Epithelial cell of esophagus (primary cell): ENCODE data around the gene BAD.

ENCODE experiments used
- DNase-seq: peaks from one replicate; pipeline ENCODE4 v3.0.0; 2010; ENCODE audit warnings: low read depth
- H3K4me3 ChIP-seq: 2 replicates; pipeline ENCODE4 v1.5.1; 2011; ENCODE audit warnings: mild to moderate bottlenecking, low read length, control low read depth
- TF ChIP-seq, protein P1 (sequence below): IDR thresholded peaks from 2 replicates; pipeline ENCODE4 v1.5.1; 2011; ENCODE audit warnings: low read depth, mild to moderate bottlenecking, low read length, control low read depth, inconsistent platforms; ENCODE audit not compliant: insufficient read depth; ENCODE audit errors: missing control alignments

The BAD gene

DNA sequence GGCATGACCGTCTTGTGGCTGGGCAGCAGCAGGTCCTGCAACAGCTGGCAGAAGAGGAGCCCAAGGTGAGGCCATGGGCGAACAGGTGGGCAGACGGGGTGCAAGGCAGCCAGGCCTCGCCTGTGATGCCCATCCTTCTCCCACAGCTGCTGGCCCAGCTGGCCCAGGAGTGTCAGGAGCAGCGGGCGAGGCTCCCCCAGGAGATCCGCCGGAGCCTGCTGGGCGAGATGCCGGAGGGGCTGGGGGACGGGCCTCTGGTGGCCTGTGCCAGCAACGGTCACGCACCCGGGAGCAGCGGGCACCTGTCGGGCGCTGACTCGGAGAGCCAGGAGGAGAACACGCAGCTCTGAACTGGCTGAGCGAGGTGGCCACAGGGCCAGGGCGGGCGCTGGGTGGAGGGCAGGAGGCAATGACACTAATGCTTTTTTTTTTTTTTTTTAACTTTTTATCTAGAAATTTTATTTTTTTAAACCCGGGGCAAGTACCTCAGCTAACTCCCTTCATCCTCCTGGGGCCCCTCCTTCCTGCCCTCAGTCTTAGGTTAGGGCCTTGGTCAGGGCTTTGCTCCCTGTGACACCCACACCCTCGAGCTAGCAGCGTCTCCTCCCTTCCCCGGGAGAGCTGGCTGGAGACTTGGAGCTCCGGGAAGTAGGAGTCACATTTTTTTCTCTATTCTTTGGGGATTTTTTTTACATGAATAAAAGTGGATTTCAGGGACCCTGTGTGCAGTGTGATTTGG, 17.1 kb downstream of the BAD start:
- no peak overlapping the region for H3K4me3 ChIP-seq

GRCh38 chr11:64266339-64266738, 18.1 kb downstream of the BAD start:
- DNase-seq = peak; percentile 78
- TF ChIP-seq, protein P1, sequence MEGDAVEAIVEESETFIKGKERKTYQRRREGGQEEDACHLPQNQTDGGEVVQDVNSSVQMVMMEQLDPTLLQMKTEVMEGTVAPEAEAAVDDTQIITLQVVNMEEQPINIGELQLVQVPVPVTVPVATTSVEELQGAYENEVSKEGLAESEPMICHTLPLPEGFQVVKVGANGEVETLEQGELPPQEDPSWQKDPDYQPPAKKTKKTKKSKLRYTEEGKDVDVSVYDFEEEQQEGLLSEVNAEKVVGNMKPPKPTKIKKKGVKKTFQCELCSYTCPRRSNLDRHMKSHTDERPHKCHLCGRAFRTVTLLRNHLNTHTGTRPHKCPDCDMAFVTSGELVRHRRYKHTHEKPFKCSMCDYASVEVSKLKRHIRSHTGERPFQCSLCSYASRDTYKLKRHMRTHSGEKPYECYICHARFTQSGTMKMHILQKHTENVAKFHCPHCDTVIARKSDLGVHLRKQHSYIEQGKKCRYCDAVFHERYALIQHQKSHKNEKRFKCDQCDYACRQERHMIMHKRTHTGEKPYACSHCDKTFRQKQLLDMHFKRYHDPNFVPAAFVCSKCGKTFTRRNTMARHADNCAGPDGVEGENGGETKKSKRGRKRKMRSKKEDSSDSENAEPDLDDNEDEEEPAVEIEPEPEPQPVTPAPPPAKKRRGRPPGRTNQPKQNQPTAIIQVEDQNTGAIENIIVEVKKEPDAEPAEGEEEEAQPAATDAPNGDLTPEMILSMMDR = no peak
- no peak overlapping the region for H3K4me3 ChIP-seq

More for the DNA sequence above, 17.1 kb downstream of the BAD start:
- TF ChIP-seq, protein P1 = no peak
- DNase-seq = no peak

GRCh38 chr11:64265176-64266160, 19.0 kb downstream of the BAD start:
- DNase-seq = no peak
- H3K4me3 ChIP-seq = no peak overlapping the region
- TF ChIP-seq, protein P1 = no peak

GRCh38 chr11:64264371-64264852, 20.1 kb downstream of the BAD start:
- TF ChIP-seq, protein P1 = no peak

DNA sequence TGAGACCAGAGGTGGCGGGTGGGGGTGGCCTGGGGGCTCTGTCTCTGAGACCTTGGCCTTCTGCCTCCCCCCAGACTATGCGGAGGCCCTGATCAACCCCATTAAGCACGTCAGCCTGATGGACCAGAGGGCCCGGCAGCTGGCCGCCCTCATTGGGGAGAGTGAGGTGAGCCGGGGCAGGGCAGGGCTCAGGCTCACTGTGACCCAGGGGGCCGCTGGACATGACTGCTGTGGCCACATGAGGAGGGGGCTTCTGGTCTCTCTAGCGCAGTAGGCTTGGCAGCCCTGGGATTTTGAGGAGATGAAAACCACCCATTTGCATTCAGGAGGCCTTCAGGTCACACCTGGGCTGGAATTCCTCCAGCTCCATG, 20.5 kb downstream of the BAD start:
- TF ChIP-seq, protein P1 = no peak
- no peak for DNase-seq
- H3K4me3 ChIP-seq = no peak overlapping the region

More at GRCh38 chr11:64264371-64264852, 20.1 kb downstream of the BAD start:
- no peak for DNase-seq
- H3K4me3 ChIP-seq = no peak overlapping the region

DNA sequence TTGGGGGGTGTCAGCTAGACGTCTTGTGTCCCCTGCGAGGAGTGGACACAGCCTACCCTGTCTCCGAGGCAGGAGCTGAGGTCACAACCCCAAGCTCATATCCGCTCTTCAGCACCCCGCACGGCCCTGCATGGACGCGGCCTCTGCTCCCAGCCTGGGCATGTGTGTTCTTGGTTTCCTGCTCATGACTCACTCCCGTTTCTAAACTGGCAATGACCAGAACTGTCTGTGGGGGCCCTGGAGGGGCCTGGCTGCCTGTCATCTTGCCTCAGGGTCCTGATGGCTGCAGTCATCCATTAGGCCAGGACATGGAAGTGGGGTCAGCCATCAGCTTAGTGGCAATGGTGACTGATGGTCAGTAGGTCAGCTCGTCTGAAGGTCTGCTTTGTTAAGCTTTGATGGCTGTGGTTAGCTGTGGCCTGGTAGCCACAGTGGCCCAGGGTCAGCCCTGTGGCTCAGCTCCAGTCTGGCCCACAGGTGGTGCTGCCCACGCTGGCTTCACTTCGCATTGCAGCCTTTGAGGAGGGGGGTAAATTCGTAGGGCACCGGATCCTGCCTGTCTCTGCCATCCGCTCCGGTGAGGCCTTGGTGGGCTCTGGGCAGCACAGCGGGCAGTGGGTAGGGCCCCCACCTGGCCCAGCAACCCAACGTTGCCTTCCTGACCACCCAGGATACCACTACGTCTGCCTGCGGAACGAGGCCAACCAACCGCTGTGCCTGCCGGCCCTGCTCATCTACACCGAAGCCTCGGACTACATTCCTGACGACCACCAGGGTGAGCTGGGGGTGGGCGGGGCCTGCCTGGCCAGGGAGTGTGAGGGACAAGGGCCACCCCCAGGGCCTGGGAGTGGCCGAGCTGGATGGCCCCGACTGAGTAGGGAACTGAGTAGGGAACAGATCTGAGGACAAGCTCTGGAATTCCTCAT, 21.2 kb downstream of the BAD start:
- no peak overlapping the region for H3K4me3 ChIP-seq
- peak; percentile 74 for DNase-seq

More for the DNA sequence above, 21.2 kb downstream of the BAD start:
- TF ChIP-seq, protein P1 = no peak
